HEK293 (cell line): ENCODE results near the gene ATP8A2.

Experiments
- CTCF ChIA-PET: fragments of 350-600 bp; formaldehyde crosslinking; extraction: SDS; loops from one replicate; lab custom pipeline; 2021; ENCODE audit warnings: antibody characterized with exemption; lab: Yijun Ruan, JAX
- POLR2A ChIA-PET: fragments of 300-600 bp; formaldehyde crosslinking; extraction: SDS; loops from one replicate; lab custom pipeline; 2020; ENCODE audit warnings: antibody characterized with exemption, inconsistent platforms; lab: Yijun Ruan, JAX
- H3K27ac ChIP-seq: fragments of 200-500 bp; sonication (Bioruptor generic); 2 replicates; pipeline ENCODE4 v1.5.1; 2014; ENCODE audit warnings: low read depth, low read length, control low read depth, inconsistent platforms; ENCODE audit errors: extremely low read depth
- H3K36me3 ChIP-seq, 2 experiments: fragments of 200-500 bp in 1 of 2; sonication (Bioruptor generic) in 1 of 2; 1 replicate in 1 of 2; 2 replicates in 1 of 2; pipeline ENCODE4 v1.5.1; 2014 to 2017; ENCODE audit warnings: inconsistent platforms in 2 of 2, low read length in 2 of 2; ENCODE audit not compliant: control insufficient read depth in 2 of 2, insufficient read depth in 1 of 2
- H3K4me1 ChIP-seq: fragments of 200-500 bp; sonication (Bioruptor generic); 2 replicates; pipeline ENCODE4 v1.5.1; 2014; ENCODE audit warnings: mild to moderate bottlenecking, low read length, inconsistent platforms; ENCODE audit not compliant: control insufficient read depth, insufficient read depth
- H3K4me3 ChIP-seq: 2 replicates; pipeline ENCODE4 v1.5.1; 2011; ENCODE audit warnings: low read depth, mild to moderate bottlenecking, control low read depth, low read length, moderate library complexity
- H3K9me3 ChIP-seq: fragments of 200-500 bp; sonication (Bioruptor generic); 2 replicates; pipeline ENCODE4 v1.5.1; 2014; ENCODE audit warnings: low read depth, low read length, inconsistent platforms; ENCODE audit not compliant: control insufficient read depth, insufficient read depth
- GLI2 ChIP-seq: fragments of 450-650 bp; formaldehyde crosslinking; IDR thresholded peaks from 2 replicates; pipeline ENCODE4; 2017; ENCODE audit warnings: missing biosample characterization, missing genetic modification characterization, low read depth, borderline replicate concordance
- KLF1 ChIP-seq: fragments of 450-650 bp; formaldehyde crosslinking; IDR thresholded peaks from 2 replicates; pipeline ENCODE4 v1.5.1; 2016; ENCODE audit warnings: missing biosample characterization, missing genetic modification characterization
- KLF10 ChIP-seq: fragments of 450-650 bp; IDR thresholded peaks from 2 replicates; pipeline ENCODE4 v1.5.1; 2018; ENCODE audit warnings: missing biosample characterization, mild to moderate bottlenecking, missing genetic modification characterization
- MZF1 ChIP-seq: fragments of 450-650 bp; formaldehyde crosslinking; IDR thresholded peaks from 2 replicates; pipeline ENCODE4 v1.5.1; 2017; ENCODE audit warnings: missing biosample characterization, missing genetic modification characterization, borderline replicate concordance
- OVOL3 ChIP-seq: fragments of 450-650 bp; formaldehyde crosslinking; IDR thresholded peaks from 2 replicates; pipeline ENCODE4 v1.5.1; 2016; ENCODE audit warnings: missing biosample characterization, missing genetic modification characterization
- SCRT1 ChIP-seq: fragments of 450-650 bp; formaldehyde crosslinking; IDR thresholded peaks from 2 replicates; pipeline ENCODE4 v1.5.1; 2016; ENCODE audit warnings: missing biosample characterization, missing genetic modification characterization, borderline replicate concordance
- SP2 ChIP-seq: fragments of 450-650 bp; formaldehyde crosslinking; IDR thresholded peaks from 2 replicates; pipeline ENCODE4 v1.5.1; 2016; ENCODE audit warnings: missing biosample characterization, missing genetic modification characterization
- ZBTB1 ChIP-seq: fragments of 450-650 bp; formaldehyde crosslinking; IDR thresholded peaks from 2 replicates; pipeline ENCODE4 v1.5.1; 2016; ENCODE audit warnings: missing biosample characterization, missing genetic modification characterization
- ZFHX2 ChIP-seq: fragments of 450-650 bp; formaldehyde crosslinking; conservative IDR thresholded peaks from 2 replicates; pipeline ENCODE4 v1.5.1; 2016; ENCODE audit warnings: missing biosample characterization, missing genetic modification characterization
- ZFP37 ChIP-seq: fragments of 450-650 bp; formaldehyde crosslinking; IDR thresholded peaks from 2 replicates; pipeline ENCODE4 v1.5.1; 2016; ENCODE audit warnings: missing biosample characterization, missing genetic modification characterization
- ZIC2 ChIP-seq: fragments of 450-650 bp; formaldehyde crosslinking; IDR thresholded peaks from 2 replicates; pipeline ENCODE4 v1.5.1; 2016; ENCODE audit warnings: missing biosample characterization, missing genetic modification characterization
- ZNF121 ChIP-seq: fragments of 450-650 bp; formaldehyde crosslinking; IDR thresholded peaks from 2 replicates; pipeline ENCODE4 v1.5.1; 2016; ENCODE audit warnings: missing biosample characterization, missing genetic modification characterization
- ZNF155 ChIP-seq: fragments of 450-650 bp; formaldehyde crosslinking; IDR thresholded peaks from 2 replicates; pipeline ENCODE4 v1.5.1; 2016; ENCODE audit warnings: missing biosample characterization, missing genetic modification characterization
- ZNF214 ChIP-seq: fragments of 450-650 bp; formaldehyde crosslinking; IDR thresholded peaks from 2 replicates; pipeline ENCODE4 v1.5.1; 2017; ENCODE audit warnings: missing biosample characterization, mild to moderate bottlenecking, missing genetic modification characterization, borderline replicate concordance
- ZNF221 ChIP-seq: fragments of 450-650 bp; formaldehyde crosslinking; IDR thresholded peaks from 2 replicates; pipeline ENCODE4 v1.5.1; 2017; ENCODE audit warnings: missing biosample characterization, missing genetic modification characterization, borderline replicate concordance
- ZNF341 ChIP-seq: fragments of 450-650 bp; formaldehyde crosslinking; IDR thresholded peaks from 2 replicates; pipeline ENCODE4; 2016; ENCODE audit warnings: low read depth, missing biosample characterization, missing genetic modification characterization
- ZNF423 ChIP-seq: fragments of 450-650 bp; formaldehyde crosslinking; IDR thresholded peaks from 2 replicates; pipeline ENCODE4 v1.5.1; 2016; ENCODE audit warnings: missing biosample characterization, missing genetic modification characterization
- ZNF426 ChIP-seq: fragments of 450-650 bp; formaldehyde crosslinking; IDR thresholded peaks from 2 replicates; pipeline ENCODE4 v1.5.1; 2017; ENCODE audit warnings: missing biosample characterization, missing genetic modification characterization, mild to moderate bottlenecking, inconsistent platforms, moderate library complexity
- ZNF571 ChIP-seq: fragments of 450-650 bp; formaldehyde crosslinking; IDR thresholded peaks from 2 replicates; pipeline ENCODE4 v1.5.0; 2017; ENCODE audit warnings: missing biosample characterization, missing genetic modification characterization
- ZNF626 ChIP-seq: fragments of 450-650 bp; sonication (Bioruptor Pico); formaldehyde crosslinking; IDR thresholded peaks from 2 replicates; pipeline ENCODE4 v1.5.1; 2018; ENCODE audit warnings: missing biosample characterization, missing genetic modification characterization, inconsistent platforms
- ZNF670 ChIP-seq: fragments of 450-650 bp; formaldehyde crosslinking; IDR thresholded peaks from 2 replicates; pipeline ENCODE4 v1.5.1; 2016; ENCODE audit warnings: missing biosample characterization, missing genetic modification characterization, low read depth
- ZNF677 ChIP-seq: fragments of 450-650 bp; IDR thresholded peaks from 2 replicates; pipeline ENCODE4 v1.5.0; 2018; ENCODE audit warnings: missing biosample characterization, mild to moderate bottlenecking, missing genetic modification characterization, moderate library complexity
- ZSCAN23 ChIP-seq: fragments of 450-650 bp; formaldehyde crosslinking; IDR thresholded peaks from 2 replicates; pipeline ENCODE4 v1.5.1; 2016; ENCODE audit warnings: missing biosample characterization, missing genetic modification characterization
- TF ChIP-seq, protein P1 (sequence below): fragments of 450-650 bp; IDR thresholded peaks from 2 replicates; pipeline ENCODE4 v1.5.1; 2018; ENCODE audit warnings: missing biosample characterization, missing genetic modification characterization
- TF ChIP-seq, protein P2 (sequence below): fragments of 450-650 bp; formaldehyde crosslinking; optimal IDR thresholded peaks from 2 replicates; pipeline ENCODE3; 2016; ENCODE audit warnings: missing biosample characterization, mild to moderate bottlenecking, missing genetic modification characterization
- TF ChIP-seq, protein P3 (sequence below): fragments of 450-650 bp; formaldehyde crosslinking; IDR thresholded peaks from 2 replicates; pipeline ENCODE4 v1.5.1; 2017; ENCODE audit warnings: missing biosample characterization, mild to moderate bottlenecking, missing genetic modification characterization, moderate library complexity

Gene ATP8A2

DNA sequence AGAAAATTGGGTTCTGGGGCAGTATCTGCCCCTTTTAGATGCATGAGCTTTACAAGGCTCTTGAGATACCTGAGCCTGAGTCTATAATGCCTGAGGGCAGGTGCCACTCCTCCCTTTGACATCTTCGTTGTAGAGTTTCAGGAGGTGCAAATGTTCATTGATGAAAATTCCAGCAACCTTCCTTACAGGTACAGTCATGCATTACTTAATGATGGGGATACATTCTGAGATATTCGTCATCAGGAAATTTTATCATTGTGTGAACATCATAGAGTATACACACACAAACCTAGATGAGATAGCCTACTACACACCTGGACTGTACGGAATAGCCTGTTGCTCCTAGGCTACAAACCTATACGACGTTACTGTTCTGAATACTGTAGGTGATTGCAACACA, 370.0 kb downstream of the ATP8A2 start (continued):
- TF ChIP-seq, protein P1, sequence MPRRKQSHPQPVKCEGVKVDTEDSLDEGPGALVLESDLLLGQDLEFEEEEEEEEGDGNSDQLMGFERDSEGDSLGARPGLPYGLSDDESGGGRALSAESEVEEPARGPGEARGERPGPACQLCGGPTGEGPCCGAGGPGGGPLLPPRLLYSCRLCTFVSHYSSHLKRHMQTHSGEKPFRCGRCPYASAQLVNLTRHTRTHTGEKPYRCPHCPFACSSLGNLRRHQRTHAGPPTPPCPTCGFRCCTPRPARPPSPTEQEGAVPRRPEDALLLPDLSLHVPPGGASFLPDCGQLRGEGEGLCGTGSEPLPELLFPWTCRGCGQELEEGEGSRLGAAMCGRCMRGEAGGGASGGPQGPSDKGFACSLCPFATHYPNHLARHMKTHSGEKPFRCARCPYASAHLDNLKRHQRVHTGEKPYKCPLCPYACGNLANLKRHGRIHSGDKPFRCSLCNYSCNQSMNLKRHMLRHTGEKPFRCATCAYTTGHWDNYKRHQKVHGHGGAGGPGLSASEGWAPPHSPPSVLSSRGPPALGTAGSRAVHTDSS = no peak
- TF ChIP-seq ZBTB1 (tag by site-specific recombination) (no peak), ZFHX2 (tag by site-specific recombination) (no peak), ZNF426 (tag by site-specific recombination) (no peak), SCRT1 (tag by site-specific recombination) (no peak), ZNF571 (tag by site-specific recombination) (no peak), KLF1 (no peak), OVOL3 (tag by site-specific recombination) (no peak)
- TF ChIP-seq, all 188 proteins: peak for 0

DNA sequence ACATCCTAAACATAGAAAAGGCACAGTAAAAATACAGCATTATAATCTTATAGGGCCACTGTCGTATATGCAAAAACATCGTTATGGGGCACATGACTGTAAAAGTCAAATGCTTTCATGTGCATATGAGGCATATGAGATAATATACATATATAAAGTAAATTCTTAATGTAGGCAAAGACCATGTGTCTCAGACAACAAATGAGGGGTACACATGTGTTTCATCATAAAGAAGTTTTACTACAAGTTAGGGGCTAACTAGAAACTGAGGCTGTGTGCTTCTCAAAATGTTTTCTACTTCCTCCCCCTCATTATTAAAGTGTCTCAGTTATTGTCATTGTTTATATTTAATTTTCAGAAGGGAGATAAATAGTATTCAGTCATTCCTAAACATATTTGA, 370.4 kb downstream of the ATP8A2 start:
- TF ChIP-seq ZNF214 (no peak), ZNF221 (tag by site-specific recombination) (no peak), ZNF423 (tag by site-specific recombination) (no peak), ZNF341 (tag by site-specific recombination) (no peak), OVOL3 (tag by site-specific recombination) (no peak), ZNF677 (no peak), KLF10 (tag by site-specific recombination) (no peak), GLI2 (tag by site-specific recombination) (no peak), SP2 (tag by site-specific recombination) (no peak), ZIC2 (tag by site-specific recombination) (no peak), ZFP37 (tag by site-specific recombination) (no peak), ZNF121 (no peak), ZSCAN23 (tag by site-specific recombination) (no peak), ZNF155 (no peak), MZF1 (tag by site-specific recombination) (no peak), ZNF670 (tag by site-specific recombination) (no peak), ZNF626 (tag by site-specific recombination) (no peak)
- TF ChIP-seq, protein P2, sequence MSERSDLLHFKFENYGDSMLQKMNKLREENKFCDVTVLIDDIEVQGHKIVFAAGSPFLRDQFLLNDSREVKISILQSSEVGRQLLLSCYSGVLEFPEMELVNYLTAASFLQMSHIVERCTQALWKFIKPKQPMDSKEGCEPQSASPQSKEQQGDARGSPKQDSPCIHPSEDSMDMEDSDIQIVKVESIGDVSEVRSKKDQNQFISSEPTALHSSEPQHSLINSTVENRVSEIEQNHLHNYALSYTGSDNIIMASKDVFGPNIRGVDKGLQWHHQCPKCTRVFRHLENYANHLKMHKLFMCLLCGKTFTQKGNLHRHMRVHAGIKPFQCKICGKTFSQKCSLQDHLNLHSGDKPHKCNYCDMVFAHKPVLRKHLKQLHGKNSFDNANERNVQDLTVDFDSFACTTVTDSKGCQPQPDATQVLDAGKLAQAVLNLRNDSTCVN (tag by site-specific recombination) = no peak
- TF ChIP-seq, protein P3, sequence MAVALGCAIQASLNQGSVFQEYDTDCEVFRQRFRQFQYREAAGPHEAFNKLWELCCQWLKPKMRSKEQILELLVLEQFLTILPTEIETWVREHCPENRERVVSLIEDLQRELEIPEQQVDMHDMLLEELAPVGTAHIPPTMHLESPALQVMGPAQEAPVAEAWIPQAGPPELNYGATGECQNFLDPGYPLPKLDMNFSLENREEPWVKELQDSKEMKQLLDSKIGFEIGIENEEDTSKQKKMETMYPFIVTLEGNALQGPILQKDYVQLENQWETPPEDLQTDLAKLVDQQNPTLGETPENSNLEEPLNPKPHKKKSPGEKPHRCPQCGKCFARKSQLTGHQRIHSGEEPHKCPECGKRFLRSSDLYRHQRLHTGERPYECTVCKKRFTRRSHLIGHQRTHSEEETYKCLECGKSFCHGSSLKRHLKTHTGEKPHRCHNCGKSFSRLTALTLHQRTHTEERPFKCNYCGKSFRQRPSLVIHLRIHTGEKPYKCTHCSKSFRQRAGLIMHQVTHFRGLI (tag by site-specific recombination) = no peak
- no peak overlapping the region for H3K4me3 ChIP-seq
- H3K27ac ChIP-seq = no peak overlapping the region
- peaks cover 10% of the 10 kb centered on the region for H3K4me1 ChIP-seq
- no peaks in the 10 kb centered on the region for H3K36me3 ChIP-seq
- no peaks in the 10 kb centered on the region for H3K9me3 ChIP-seq
- ChIA-PET POLR2A (no interaction called here), CTCF (no interaction called here)
